Activated naive CD4-positive, alpha-beta T cell treated with anti-CD3 and anti-CD28 coated beads, Interleukin-2, amount 10 ng/mL, durations not matched to agents 7 days and 5 days (primary cell): Measurements from ENCODE around the gene C21orf58.

ENCODE experiments used
- CTCF ChIA-PET: fragments of 350-600 bp; sonication (Branson Sonifier 250); formaldehyde crosslinking; loops from one replicate; lab custom pipeline; 2021; ENCODE audit warnings: antibody characterized with exemption; lab: Charles Lee
- DNase-seq: peaks from one replicate; pipeline ENCODE4 v3.0.0-alpha.2; 2020
- H3K27ac Mint-ChIP-seq: one replicate; pipeline ENCODE4 v1.8.0; 2021; ENCODE audit warnings: mild to moderate bottlenecking, moderate library complexity, mixed read lengths
- H3K27me3 Mint-ChIP-seq: one replicate; pipeline ENCODE4 v1.8.0; 2021; ENCODE audit warnings: mild to moderate bottlenecking, mixed read lengths
- H3K36me3 Mint-ChIP-seq: one replicate; pipeline ENCODE4 v1.8.0; 2021; ENCODE audit warnings: mixed read lengths
- H3K4me1 Mint-ChIP-seq: one replicate; pipeline ENCODE4 v1.8.0; 2021; ENCODE audit warnings: mixed read lengths
- H3K4me3 Mint-ChIP-seq: one replicate; pipeline ENCODE4 v1.8.0; 2021; ENCODE audit warnings: mild to moderate bottlenecking, moderate library complexity, mixed read lengths
- H3K9me3 Mint-ChIP-seq: one replicate; pipeline ENCODE4 v1.8.0; 2021; ENCODE audit warnings: mixed read lengths

C21orf58 gene

DNA sequence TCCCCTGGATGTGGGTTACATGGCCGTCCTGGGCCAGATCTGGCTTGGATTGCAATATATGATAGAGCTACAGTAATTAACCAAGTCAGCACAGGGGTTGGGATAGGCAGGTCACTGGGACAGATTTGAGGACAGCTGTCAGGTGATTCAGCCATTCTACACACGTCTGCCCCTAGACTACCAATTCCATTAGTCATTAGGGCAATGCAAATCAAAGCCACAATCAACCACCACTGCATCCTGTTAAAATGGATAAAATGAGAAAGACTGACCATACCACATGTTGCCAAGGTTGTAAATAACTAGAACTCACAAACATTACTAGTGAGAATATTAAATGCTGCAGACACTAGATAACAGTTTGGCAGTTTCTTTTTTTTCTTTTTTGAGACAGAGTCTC, 16.0 kb downstream of the C21orf58 start:
- H3K4me1 Mint-ChIP-seq, result no peaks in the 10 kb centered on the region
- H3K36me3 Mint-ChIP-seq, result peaks cover 49% of the 10 kb centered on the region
- H3K27me3 Mint-ChIP-seq, result no peaks in the 10 kb centered on the region
- H3K27ac Mint-ChIP-seq, result no peak overlapping the region
- no peaks in the 10 kb centered on the region for H3K9me3 Mint-ChIP-seq
- no peak overlapping the region for H3K4me3 Mint-ChIP-seq
- no peak for DNase-seq
- CTCF ChIA-PET, result interaction anchor here (0.6 kb wide), 1 partner anchor 40 kb away, joined by 3 read pairs; no protein-coding TSS in a partner anchor

- no peak for DNase-seq
- H3K27me3 Mint-ChIP-seq, result no peaks in the 10 kb centered on the region
- no peaks in the 10 kb centered on the region for H3K4me1 Mint-ChIP-seq
- no peak overlapping the region for H3K27ac Mint-ChIP-seq
- peaks cover 49% of the 10 kb centered on the region for H3K36me3 Mint-ChIP-seq
- CTCF ChIA-PET, result no interaction called here
- H3K9me3 Mint-ChIP-seq, result no peaks in the 10 kb centered on the region
- no peak overlapping the region for H3K4me3 Mint-ChIP-seq
Observed at GRCh38 chr21:46304955-46305354, 18.7 kb downstream of the C21orf58 start.

GRCh38 chr21:46304437-46304836, 19.2 kb downstream of the C21orf58 start:
- DNase-seq, result no peak
- no peaks in the 10 kb centered on the region for H3K9me3 Mint-ChIP-seq
- no peak overlapping the region for H3K27ac Mint-ChIP-seq
- H3K4me3 Mint-ChIP-seq, result no peak overlapping the region
- H3K36me3 Mint-ChIP-seq, result peaks cover 51% of the 10 kb centered on the region
- H3K4me1 Mint-ChIP-seq, result no peaks in the 10 kb centered on the region
- CTCF ChIA-PET, result no interaction called here
- no peaks in the 10 kb centered on the region for H3K27me3 Mint-ChIP-seq

- Mint-ChIP-seq H3K27ac (no peak overlapping the region), H3K27me3 (peaks cover 12% of the 10 kb centered on the region), H3K4me1 (peaks cover 8% of the 10 kb centered on the region), H3K4me3 (no peak overlapping the region), H3K9me3 (no peaks in the 10 kb centered on the region), H3K36me3 (peaks cover 38% of the 10 kb centered on the region)
- CTCF ChIA-PET, result no interaction called here
- no peak for DNase-seq
Observed at GRCh38 chr21:46301759-46302158, 21.9 kb downstream of the C21orf58 start.

DNA sequence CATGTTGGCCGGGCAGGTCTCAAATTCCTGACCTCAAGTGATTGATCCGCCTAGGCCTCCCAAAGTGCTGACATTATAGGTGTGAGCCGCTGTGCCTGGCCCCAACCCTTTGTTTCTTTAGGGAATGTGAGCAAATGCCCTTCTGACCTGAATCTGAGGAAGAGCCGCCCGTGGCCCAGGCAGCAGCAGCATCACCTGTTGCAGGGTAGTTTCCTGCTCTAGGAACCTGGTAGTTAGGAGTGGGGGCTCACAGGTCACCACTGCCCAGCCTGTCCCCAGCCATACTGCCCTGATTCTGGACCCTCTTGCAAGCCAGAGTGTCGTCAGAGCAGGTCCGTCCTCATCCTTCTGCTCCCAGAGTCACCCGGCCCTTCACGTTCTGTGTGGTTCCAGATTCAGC, 24.5 kb downstream of the C21orf58 start:
- Mint-ChIP-seq H3K4me1 (peaks cover 30% of the 10 kb centered on the region), H3K4me3 (no peak overlapping the region), H3K27ac (no peak overlapping the region), H3K27me3 (peaks cover 18% of the 10 kb centered on the region), H3K36me3 (peaks cover 29% of the 10 kb centered on the region), H3K9me3 (peaks cover 2% of the 10 kb centered on the region)
- CTCF ChIA-PET, result no interaction called here
- no peak for DNase-seq

DNA sequence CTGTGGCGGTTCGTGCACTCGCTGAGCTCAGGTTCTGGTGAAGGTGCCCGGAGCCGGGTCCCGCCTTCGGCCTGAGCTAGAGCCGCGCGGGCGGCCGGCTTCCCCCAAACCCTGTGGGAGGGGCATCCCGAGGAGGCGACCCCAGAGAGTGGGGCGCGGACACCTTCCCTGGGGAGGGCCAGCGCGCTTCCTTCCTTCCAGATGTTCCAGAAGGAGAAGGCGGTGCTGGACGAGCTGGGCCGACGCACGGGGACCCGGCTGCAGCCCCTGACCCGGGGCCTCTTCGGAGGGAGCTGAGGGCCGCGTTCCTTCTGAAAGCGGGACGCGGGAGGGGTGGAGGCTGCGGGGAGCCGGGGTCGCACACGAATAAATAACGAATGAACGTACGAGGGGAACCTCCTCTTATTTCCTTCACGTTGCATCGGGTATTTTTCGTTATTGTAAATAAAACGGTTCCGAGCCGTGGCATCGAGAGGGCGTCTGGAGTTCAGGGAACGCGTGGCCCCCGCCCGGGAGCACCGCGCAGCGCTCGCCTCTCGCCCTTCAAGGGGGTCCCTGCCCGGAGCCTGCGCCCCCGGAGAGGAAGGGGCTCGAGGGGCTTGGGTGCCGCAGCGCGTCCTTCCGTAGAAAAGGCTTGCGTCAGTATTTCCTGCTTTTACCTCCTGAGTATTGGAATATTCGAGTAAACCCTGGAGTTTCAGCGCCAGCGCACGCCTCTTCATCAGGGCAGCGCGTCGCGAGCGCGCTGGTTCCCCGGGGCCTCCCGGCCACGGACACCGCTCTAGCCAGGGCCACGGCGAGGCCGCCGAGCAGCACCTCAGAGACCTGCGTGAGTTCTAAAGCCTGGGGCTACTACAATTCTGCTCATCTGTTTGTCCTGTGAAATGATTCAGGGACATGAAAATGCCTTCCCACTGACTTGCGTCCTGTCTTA, 26.1 kb downstream of the C21orf58 start:
- CTCF ChIA-PET, result no interaction called here
- Mint-ChIP-seq H3K27ac (peak overlapping the region; percentile 67), H3K4me1 (peaks cover 30% of the 10 kb centered on the region), H3K9me3 (peaks cover 2% of the 10 kb centered on the region), H3K4me3 (peak overlapping the region; percentile 56), H3K36me3 (peaks cover 23% of the 10 kb centered on the region), H3K27me3 (peaks cover 18% of the 10 kb centered on the region)
- peak; percentile 47 for DNase-seq

DNA sequence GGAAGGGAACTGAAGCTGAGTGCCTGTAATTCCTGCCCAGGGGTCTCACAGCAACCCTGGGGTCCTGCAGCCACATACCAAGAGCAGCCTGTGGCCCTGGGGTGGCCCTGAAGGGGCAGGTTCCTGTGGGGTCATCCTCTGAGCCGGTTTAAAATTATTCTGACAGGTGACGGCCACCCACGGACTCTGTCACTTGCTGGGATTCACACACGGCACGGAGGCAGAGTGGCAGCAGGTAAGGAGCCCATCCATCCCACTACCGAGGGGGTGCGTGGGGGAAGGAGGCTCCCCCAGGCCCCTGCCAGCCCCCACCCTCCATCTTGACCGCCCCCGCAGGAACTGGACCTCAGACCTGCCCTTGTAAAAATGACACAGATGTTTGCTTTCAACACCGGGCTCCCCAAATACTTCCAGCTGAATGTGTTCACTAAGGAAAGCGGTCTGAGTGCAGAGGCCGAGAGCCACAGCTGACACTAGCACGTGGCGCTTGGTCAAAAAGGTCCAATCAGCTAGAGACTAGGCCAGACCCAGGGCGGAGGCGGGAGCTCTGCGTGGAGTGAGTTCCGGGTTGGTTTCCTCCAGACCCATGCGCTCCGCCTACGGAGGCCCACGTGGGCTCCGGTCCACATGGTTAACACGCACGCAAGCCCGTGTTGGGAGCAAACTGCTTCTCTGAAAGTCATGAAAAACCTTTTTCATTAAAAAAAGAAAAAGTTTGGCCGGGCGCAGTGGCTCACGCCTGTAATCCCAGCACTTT, 27.5 kb downstream of the C21orf58 start:
- Mint-ChIP-seq H3K4me1 (peaks cover 36% of the 10 kb centered on the region), H3K9me3 (peaks cover 11% of the 10 kb centered on the region), H3K36me3 (peaks cover 32% of the 10 kb centered on the region), H3K4me3 (peak overlapping the region; percentile 57), H3K27me3 (peaks cover 18% of the 10 kb centered on the region), H3K27ac (peak overlapping the region; percentile 87)
- DNase-seq, result peak; percentile 80
- CTCF ChIA-PET, result no interaction called here

DNA sequence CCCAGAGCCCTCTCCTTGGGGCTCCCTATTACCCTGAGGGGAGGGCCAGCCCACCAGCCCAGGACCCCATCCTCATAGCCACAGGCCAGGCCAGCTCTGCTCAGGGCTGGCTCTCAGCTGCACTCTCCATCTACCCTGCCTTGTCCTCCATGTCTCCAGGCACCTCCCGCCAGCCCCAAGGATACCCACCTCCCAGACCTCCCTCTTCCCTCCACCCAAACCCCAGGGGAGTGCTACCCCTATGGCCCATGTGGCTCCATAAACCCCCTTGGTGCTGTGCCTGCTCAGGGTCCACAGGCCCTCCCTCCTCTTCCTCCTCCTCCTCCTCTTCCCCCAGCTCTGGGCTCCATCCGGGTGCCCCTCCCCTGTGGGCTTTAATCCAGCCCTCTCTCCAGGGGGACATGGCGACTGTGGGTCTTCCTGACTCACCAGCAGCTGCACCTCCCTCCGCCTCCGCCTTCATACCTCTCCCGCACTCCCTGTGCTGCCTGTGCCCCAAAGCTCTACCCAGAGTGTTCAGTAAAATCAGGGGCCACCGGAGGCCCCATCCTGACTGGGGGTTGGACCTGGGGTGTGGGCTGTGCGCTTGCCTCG, 28.4 kb downstream of the C21orf58 start:
- peaks cover 26% of the 10 kb centered on the region for H3K36me3 Mint-ChIP-seq
- CTCF ChIA-PET, result interaction anchor here (1.0 kb wide), 1 partner anchor 10 kb away, joined by 3 read pairs; the partner anchor contains the start of genes MCM3AP and YBEY
- no peak for DNase-seq
- no peak overlapping the region for H3K4me3 Mint-ChIP-seq
- peak overlapping the region; percentile 49 for H3K27ac Mint-ChIP-seq
- H3K27me3 Mint-ChIP-seq, result peaks cover 18% of the 10 kb centered on the region
- H3K4me1 Mint-ChIP-seq, result peaks cover 41% of the 10 kb centered on the region
- H3K9me3 Mint-ChIP-seq, result peaks cover 11% of the 10 kb centered on the region

DNA sequence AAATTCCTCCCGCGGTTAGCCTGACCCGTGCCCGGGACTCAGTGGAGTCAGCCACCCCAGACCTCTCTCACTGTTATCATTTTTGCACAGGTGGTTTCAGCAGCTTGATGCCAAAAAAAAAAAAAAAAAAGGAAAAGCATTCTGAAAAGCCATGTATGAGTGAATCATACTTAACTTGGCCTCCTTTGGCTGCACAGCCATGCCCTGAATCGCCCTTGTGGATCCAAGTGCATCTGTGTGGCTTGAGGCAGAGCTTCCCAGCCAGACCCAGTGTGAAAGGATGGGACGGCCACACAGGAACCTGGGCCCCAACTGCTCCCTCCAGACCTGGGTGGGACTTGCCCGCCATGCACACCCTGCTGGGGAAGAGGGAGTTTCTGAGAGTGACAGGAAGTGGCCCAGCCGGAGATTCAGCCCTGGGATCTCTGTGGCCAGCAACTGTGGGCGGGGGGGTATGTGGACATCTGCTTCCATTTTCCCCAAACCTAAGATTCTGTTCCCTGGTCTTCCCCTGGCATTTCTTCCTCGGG, 29.0 kb downstream of the C21orf58 start:
- peaks cover 24% of the 10 kb centered on the region for H3K36me3 Mint-ChIP-seq
- CTCF ChIA-PET, result interaction anchor here (1.0 kb wide), 1 partner anchor 9 kb away, joined by 3 read pairs; the partner anchor contains the start of genes MCM3AP and YBEY
- peaks cover 44% of the 10 kb centered on the region for H3K4me1 Mint-ChIP-seq
- no peak overlapping the region for H3K4me3 Mint-ChIP-seq
- H3K27me3 Mint-ChIP-seq, result peaks cover 18% of the 10 kb centered on the region
- H3K27ac Mint-ChIP-seq, result peak overlapping the region; percentile 49
- H3K9me3 Mint-ChIP-seq, result peaks cover 11% of the 10 kb centered on the region
- peak; percentile 29 for DNase-seq

GRCh38 chr21:46291561-46291960, 32.1 kb downstream of the C21orf58 start:
- H3K4me1 Mint-ChIP-seq, result peaks cover 51% of the 10 kb centered on the region
- peaks cover 28% of the 10 kb centered on the region for H3K36me3 Mint-ChIP-seq
- peak overlapping the region; percentile 69 for H3K27ac Mint-ChIP-seq
- peaks cover 4% of the 10 kb centered on the region for H3K27me3 Mint-ChIP-seq
- CTCF ChIA-PET, result no interaction called here
- no peak for DNase-seq
- peaks cover 11% of the 10 kb centered on the region for H3K9me3 Mint-ChIP-seq
- no peak overlapping the region for H3K4me3 Mint-ChIP-seq

- CTCF ChIA-PET, result no interaction called here
- H3K9me3 Mint-ChIP-seq, result peaks cover 11% of the 10 kb centered on the region
- peaks cover 33% of the 10 kb centered on the region for H3K36me3 Mint-ChIP-seq
- no peak overlapping the region for H3K27ac Mint-ChIP-seq
- H3K4me1 Mint-ChIP-seq, result peaks cover 42% of the 10 kb centered on the region
- DNase-seq, result no peak
- no peaks in the 10 kb centered on the region for H3K27me3 Mint-ChIP-seq
- no peak overlapping the region for H3K4me3 Mint-ChIP-seq
Observed at GRCh38 chr21:46289655-46290179, 34.0 kb downstream of the C21orf58 start.

- CTCF ChIA-PET, result no interaction called here
- peaks cover 10% of the 10 kb centered on the region for H3K9me3 Mint-ChIP-seq
- no peak overlapping the region for H3K27ac Mint-ChIP-seq
- H3K4me1 Mint-ChIP-seq, result peaks cover 59% of the 10 kb centered on the region
- peaks cover 48% of the 10 kb centered on the region for H3K36me3 Mint-ChIP-seq
- H3K27me3 Mint-ChIP-seq, result no peaks in the 10 kb centered on the region
- DNase-seq, result no peak
- H3K4me3 Mint-ChIP-seq, result peak overlapping the region; percentile 97
Observed at GRCh38 chr21:46287541-46287940, 36.1 kb downstream of the C21orf58 start.

DNA sequence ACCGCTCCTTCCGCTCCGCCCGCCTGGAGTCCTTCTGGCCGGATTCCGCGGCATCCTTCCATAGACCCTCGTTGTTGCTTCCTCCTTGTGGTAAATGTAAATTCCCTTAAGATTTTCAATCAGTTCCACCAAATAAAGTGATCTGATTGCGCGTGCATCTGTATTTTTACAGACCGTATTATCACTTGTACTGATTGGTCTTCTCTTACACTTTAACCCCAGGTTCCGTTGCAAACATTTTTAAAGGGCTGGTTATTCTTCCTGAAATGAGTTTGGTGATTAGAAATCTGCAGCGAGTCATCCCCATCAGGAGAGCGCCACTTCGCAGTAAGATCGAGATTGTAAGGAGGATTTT, 37.0 kb downstream of the C21orf58 start:
- H3K9me3 Mint-ChIP-seq, result peaks cover 4% of the 10 kb centered on the region
- H3K4me1 Mint-ChIP-seq, result peaks cover 62% of the 10 kb centered on the region
- DNase-seq, result no peak
- CTCF ChIA-PET, result no interaction called here
- H3K4me3 Mint-ChIP-seq, result peak overlapping the region; percentile 97
- H3K27ac Mint-ChIP-seq, result peak overlapping the region; percentile 97
- peaks cover 43% of the 10 kb centered on the region for H3K36me3 Mint-ChIP-seq
- no peaks in the 10 kb centered on the region for H3K27me3 Mint-ChIP-seq
